ENCODE measurements around the gene RNF130.

Gene RNF130

GRCh38 chr5:179919487-179920060 is 152.0 kb downstream of the RNF130 start (continued):
- no peak for TF ChIP-seq ZNF76 (tag by site-specific recombination; IDR thresholded peaks at IDR 0.05; ENCODE audit: borderline replicate concordance, low read depth)
- TF ChIP-seq ZFP37 (tag by site-specific recombination; IDR thresholded peaks at IDR 0.05) = no peak
- no peak for TF ChIP-seq ZBTB48 (tag by site-specific recombination; IDR thresholded peaks at IDR 0.05)
- no peak for TF ChIP-seq ZNF157 (tag by site-specific recombination; IDR thresholded peaks at IDR 0.05)
- no peak for TF ChIP-seq OVOL3 (tag by site-specific recombination; IDR thresholded peaks at IDR 0.05)
- TF ChIP-seq, protein P1, sequence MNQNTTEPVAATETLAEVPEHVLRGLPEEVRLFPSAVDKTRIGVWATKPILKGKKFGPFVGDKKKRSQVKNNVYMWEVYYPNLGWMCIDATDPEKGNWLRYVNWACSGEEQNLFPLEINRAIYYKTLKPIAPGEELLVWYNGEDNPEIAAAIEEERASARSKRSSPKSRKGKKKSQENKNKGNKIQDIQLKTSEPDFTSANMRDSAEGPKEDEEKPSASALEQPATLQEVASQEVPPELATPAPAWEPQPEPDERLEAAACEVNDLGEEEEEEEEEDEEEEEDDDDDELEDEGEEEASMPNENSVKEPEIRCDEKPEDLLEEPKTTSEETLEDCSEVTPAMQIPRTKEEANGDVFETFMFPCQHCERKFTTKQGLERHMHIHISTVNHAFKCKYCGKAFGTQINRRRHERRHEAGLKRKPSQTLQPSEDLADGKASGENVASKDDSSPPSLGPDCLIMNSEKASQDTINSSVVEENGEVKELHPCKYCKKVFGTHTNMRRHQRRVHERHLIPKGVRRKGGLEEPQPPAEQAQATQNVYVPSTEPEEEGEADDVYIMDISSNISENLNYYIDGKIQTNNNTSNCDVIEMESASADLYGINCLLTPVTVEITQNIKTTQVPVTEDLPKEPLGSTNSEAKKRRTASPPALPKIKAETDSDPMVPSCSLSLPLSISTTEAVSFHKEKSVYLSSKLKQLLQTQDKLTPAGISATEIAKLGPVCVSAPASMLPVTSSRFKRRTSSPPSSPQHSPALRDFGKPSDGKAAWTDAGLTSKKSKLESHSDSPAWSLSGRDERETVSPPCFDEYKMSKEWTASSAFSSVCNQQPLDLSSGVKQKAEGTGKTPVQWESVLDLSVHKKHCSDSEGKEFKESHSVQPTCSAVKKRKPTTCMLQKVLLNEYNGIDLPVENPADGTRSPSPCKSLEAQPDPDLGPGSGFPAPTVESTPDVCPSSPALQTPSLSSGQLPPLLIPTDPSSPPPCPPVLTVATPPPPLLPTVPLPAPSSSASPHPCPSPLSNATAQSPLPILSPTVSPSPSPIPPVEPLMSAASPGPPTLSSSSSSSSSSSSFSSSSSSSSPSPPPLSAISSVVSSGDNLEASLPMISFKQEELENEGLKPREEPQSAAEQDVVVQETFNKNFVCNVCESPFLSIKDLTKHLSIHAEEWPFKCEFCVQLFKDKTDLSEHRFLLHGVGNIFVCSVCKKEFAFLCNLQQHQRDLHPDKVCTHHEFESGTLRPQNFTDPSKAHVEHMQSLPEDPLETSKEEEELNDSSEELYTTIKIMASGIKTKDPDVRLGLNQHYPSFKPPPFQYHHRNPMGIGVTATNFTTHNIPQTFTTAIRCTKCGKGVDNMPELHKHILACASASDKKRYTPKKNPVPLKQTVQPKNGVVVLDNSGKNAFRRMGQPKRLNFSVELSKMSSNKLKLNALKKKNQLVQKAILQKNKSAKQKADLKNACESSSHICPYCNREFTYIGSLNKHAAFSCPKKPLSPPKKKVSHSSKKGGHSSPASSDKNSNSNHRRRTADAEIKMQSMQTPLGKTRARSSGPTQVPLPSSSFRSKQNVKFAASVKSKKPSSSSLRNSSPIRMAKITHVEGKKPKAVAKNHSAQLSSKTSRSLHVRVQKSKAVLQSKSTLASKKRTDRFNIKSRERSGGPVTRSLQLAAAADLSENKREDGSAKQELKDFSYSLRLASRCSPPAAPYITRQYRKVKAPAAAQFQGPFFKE (tag by site-specific recombination; IDR thresholded peaks at IDR 0.05; ENCODE audit: borderline replicate concordance) = no peak
- TF ChIP-seq ZNF677 (tag by site-specific recombination; IDR thresholded peaks at IDR 0.05) = no peak
- no peak for TF ChIP-seq BCL11A (tag by site-specific recombination; IDR thresholded peaks at IDR 0.05; ENCODE audit: low read depth)
- TF ChIP-seq ZNF341 (tag by site-specific recombination; IDR thresholded peaks at IDR 0.05; ENCODE audit: low read depth) = no peak
- no peak for TF ChIP-seq ZSCAN18 (tag by site-specific recombination; IDR thresholded peaks at IDR 0.05)

DNA sequence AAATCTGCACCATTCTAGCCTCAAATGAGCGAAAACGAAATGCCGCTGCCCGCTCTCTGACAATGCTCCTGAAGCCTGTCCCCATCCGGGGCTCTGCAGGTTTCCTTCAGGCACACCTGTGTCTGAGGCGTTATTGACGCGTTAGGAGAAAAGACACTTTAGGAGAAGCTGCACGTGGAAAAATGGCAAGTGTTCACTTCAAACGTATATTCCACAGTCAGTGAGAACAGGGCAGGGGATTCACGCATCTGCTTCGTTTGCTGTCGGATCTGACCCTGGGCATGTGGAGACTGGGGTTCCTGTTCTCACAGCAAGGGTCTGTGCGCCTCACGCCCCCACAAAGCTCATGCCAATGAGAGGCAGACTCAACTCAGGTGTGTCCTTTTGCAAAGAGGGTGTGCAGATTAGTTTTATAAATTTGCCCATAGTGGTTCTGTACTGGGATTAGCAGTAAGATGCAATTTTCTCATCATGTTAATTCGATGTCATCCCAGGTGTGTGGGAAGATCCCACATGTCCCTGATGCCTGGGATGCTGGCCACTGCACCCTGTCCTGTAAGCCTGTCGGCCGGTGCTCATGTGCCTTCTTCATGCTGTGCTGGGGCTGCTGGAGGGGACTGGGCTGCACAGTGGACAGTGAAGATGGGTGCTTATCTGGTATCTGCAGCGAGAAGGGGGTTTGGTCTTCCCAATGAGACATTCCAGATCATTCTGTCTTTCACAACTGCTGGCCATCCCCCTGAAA is 152.6 kb downstream of the RNF130 start:
- no peak overlapping the region for H3K4me3 ChIP-seq (ENCODE audit: low read depth, low read length)
- no peaks in the 10 kb centered on the region for H3K9me3 ChIP-seq (ENCODE audit: control insufficient read depth, insufficient read depth, low read depth, low read length)
- ChIA-PET POLR2A (no interaction called here), CTCF (interaction anchor here (0.9 kb wide), 1 partner anchor 11 kb away, joined by 3 read pairs; the partner anchor contains the start of gene TBC1D9B)
- H3K36me3 ChIP-seq (ENCODE audit: control insufficient read depth in 2 of 2, insufficient read depth in 1 of 2, low read length in 2 of 2) = no peaks in the 10 kb centered on the region
- no peak overlapping the region for H3K27ac ChIP-seq (ENCODE audit: extremely low read depth, low read depth, low read length)
- no peaks in the 10 kb centered on the region for H3K4me1 ChIP-seq (ENCODE audit: control insufficient read depth, insufficient read depth, low read length)
- TF ChIP-seq, protein P1 (tag by site-specific recombination; IDR thresholded peaks at IDR 0.05; ENCODE audit: borderline replicate concordance) = no peak
- TF ChIP-seq, protein P2, sequence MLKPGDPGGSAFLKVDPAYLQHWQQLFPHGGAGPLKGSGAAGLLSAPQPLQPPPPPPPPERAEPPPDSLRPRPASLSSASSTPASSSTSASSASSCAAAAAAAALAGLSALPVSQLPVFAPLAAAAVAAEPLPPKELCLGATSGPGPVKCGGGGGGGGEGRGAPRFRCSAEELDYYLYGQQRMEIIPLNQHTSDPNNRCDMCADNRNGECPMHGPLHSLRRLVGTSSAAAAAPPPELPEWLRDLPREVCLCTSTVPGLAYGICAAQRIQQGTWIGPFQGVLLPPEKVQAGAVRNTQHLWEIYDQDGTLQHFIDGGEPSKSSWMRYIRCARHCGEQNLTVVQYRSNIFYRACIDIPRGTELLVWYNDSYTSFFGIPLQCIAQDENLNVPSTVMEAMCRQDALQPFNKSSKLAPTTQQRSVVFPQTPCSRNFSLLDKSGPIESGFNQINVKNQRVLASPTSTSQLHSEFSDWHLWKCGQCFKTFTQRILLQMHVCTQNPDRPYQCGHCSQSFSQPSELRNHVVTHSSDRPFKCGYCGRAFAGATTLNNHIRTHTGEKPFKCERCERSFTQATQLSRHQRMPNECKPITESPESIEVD (tag by site-specific recombination; IDR thresholded peaks at IDR 0.05) = no peak
- TF ChIP-seq EGR2 (tag by site-specific recombination; IDR thresholded peaks at IDR 0.05; ENCODE audit: low read depth) (no peak), RBAK (tag by site-specific recombination; IDR thresholded peaks at IDR 0.05) (no peak), ZNF324 (tag by site-specific recombination; IDR thresholded peaks at IDR 0.05) (no peak), ZNF37A (tag by site-specific recombination; IDR thresholded peaks at IDR 0.05) (no peak), ZNF510 (tag by site-specific recombination; IDR thresholded peaks at IDR 0.05; ENCODE audit: insufficient replicate concordance) (no peak), ZNF423 (tag by site-specific recombination; IDR thresholded peaks at IDR 0.05) (no peak), ZNF76 (tag by site-specific recombination; IDR thresholded peaks at IDR 0.05; ENCODE audit: borderline replicate concordance, low read depth) (no peak), ZNF391 (tag by site-specific recombination; IDR thresholded peaks at IDR 0.05; ENCODE audit: borderline replicate concordance, low read depth) (no peak), ZNF560 (tag by site-specific recombination; IDR thresholded peaks at IDR 0.05; ENCODE audit: borderline replicate concordance) (no peak), ZNF155 (tag by site-specific recombination; IDR thresholded peaks at IDR 0.05) (no peak)

Data from HEK293 (cell line).